ENCODE data around the gene GRIK1.

GRIK1 gene

GRCh38 chr21:29661672-29662442 is 277.9 kb downstream of the GRIK1 start:
- DNase-seq: no peak

DNA sequence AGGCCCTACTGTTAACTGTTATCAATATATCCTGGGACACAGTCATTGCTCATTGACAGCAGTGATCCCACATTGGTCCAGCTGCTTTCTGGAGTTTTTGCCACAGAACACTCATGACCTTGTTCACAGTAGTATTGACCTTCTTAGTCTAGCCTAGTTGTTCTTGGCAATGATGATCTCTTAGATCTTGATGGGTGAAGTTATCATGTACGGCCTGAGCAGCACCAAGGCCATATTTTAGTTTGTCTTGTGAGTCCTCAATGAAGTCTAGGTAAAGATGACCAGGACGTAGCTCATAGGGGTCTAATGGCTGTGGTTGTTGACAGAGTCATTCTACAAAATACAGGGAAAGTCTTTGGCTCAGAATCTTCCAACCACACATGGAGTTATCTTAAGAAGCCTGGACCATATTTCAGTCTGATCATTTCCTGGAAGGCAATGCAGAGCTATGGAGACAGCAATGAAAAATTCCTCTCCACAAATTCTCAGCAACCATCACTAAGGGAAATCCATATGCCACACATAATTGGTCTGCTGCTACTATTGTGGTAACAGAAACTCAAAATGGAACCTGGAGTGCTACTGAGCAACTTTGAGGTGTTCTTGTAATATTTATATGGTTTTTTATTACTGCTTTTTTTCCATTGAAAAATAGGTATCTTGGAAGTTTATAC is 279.6 kb downstream of the GRIK1 start:
- DNase-seq: no peak

- no peak for DNase-seq
Measured at GRCh38 chr21:29658934-29659203, 280.9 kb downstream of the GRIK1 start.

DNA sequence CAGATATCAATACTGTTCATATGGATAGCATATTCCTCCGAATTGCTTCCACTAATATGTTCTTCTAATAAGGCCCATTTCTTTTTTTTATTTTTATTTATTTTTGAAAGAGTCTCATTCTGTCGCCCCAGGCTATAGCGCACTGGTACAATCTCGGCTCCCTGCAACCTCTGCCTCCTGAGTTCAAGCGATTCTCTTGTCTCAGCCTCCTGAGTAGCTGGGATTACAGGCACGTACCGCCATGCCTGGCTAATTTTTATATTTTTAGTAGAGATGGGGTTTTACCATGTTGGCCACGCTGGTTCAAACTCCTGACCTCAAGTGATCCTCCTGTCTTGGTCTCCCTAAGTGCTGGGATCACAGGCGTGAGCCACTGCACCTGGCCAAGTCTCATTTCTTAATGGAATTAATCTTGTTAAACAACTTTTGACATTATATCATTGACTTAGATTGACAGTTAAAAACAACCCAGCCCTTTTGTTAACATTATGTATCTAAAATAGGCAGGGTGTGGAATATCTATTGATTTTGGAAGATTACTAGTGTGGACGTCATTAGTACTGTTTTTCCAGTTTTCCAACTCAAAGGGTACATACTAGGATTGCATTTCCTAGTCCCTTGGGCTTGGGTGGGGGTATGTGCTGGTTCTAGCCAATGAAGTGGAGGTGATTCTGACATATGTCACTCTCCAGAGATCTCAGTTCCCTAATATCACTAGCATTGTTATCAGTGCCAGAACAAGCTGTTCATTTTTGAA is 281.4 kb downstream of the GRIK1 start:
- DNase-seq: no peak

- DNase-seq: no peak
Measured at GRCh38 chr21:29657240-29657989, 282.4 kb downstream of the GRIK1 start.

DNA sequence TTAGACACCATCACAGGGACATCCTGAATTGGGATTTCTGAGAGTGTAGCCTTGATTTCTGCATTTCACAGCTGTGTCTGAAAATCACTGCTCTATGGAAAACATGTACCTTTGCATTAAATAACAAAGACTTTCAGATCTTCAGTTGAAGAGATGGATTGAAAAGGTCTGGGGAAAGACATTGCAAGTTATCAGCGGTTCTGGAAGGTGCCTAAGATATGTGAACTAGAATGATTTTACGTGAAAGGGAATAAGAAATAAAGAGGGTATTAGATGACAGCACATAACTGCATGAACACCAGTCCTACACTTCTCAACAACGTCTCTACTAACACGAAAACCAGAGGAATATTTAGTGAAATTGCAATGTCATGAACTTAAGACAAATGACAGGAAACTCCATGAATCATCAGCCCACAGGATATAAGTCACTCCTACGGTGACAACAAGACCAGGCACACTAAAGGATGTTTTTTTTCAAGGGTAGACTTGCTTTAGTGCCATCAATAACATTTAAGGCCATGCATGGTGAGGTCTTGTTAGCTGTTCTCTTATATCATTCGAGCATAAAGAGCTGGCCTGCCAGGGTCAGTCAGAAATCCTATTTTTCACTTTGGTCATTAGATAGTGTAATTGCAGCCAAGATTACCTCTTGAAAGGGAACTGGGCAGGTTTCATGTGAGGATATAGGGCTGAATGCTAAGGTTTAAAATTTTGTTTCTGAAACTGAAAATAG is 283.1 kb downstream of the GRIK1 start:
- DNase-seq: no peak

DNA sequence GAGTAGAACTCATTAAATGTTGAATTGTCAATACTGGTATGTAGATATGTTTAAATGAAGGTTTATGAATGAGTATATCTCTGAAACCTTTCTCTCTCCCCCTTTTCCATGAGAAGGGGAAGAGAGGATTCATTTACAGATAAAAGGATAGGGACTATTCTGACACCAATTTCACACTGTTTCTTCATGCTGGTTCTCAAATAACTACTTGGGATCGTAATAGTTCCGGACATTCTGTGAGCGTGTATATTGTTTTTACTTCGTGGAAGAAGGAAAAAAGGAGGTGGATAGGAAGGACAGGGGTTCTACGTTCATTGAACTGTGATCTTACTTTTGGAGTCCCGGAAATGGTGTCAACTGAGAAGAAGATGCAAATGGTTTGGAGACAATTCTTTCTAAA is 284.2 kb downstream of the GRIK1 start:
- DNase-seq: no peak

- no peak for DNase-seq
Measured at GRCh38 chr21:29654855-29655254, 284.9 kb downstream of the GRIK1 start.

DNA sequence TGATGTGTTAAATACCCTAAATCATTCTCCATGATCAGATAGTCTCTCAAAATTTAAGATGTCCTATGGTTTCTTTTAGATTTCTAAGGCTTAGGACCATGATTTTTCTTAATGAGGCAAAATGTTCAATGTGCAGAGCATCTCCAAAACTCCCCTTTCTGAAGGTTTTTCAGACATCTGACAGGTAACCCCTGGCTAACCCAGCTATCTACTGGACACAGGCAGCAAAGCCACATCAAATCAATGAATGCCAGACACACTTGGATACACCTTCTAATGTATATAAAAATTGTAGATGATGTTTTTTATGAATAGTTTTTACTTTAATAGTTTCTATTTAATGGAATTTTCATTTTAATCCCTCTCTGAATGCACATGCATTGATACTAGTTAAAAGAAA is 285.6 kb downstream of the GRIK1 start:
- no peak for DNase-seq

DNA sequence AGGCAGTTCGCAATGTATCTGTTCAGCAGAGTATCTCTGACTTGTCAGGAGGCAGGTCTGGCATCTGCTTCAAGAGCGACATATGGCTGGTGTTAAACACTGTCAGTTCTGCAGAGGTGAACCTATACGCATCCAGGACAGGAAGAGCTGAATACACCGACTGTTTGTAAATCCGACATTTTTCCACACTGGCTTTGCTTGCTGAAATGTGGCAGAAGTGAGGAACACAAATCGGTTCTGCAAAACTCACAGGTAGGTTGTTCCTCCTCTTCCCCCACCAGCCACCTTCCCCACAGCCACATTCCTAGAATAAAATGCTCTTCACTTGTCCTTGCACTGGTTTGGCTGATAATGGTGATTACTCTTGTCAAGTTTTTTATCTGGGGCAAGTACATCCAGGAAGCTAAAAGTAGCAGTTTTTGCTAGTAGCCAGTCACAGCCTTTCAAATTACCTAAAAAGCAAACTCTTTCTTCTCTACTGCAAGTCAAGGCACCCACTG is 289.2 kb downstream of the GRIK1 start:
- no peak for DNase-seq

DNA sequence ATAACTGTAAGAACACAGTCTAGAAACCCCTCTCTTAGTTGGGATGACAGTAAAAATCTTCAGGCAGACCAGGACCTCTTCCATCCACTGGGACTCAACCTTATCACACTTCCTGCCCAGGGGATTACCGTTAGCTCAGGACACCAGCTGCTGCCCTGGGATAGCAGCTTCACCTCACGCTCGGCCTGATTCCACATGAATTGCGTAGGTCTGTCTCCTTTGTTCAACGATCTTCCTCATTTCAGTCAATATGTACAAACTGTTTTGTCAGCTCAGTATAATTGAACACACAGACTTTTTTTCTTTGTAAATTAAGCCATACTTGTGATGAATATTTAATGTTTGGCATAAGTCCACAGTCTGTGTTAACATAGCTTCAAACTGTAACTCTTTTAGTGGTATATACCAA is 290.4 kb downstream of the GRIK1 start:
- no peak for DNase-seq

DNA sequence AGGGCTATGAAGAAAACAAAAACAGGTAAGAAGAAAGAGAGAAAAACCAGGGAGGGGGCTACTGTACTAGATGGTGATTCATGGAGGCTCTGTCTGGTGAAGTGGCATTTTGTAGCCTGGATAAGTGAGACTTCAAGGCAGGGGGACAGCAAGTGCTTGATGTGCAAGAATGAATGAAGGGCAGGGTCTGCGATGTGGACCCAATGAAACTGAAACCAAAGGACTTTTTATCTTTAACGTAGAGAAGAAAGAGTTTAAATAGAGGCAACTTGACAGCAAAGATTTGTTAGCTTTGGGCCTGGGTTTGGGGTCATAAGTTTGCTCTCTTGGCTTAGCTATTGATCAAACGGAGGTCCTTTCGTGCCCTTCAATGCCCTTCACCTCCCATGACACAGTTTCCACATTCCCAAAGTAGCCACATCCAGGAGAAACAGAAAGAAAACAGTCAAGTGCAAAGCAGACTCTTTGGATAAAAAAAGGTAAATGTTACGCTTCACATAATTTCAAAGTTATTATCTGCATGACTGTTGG is 291.0 kb downstream of the GRIK1 start:
- DNase-seq: no peak

GRCh38 chr21:29647353-29647781 is 292.4 kb downstream of the GRIK1 start:
- no peak for DNase-seq

DNA sequence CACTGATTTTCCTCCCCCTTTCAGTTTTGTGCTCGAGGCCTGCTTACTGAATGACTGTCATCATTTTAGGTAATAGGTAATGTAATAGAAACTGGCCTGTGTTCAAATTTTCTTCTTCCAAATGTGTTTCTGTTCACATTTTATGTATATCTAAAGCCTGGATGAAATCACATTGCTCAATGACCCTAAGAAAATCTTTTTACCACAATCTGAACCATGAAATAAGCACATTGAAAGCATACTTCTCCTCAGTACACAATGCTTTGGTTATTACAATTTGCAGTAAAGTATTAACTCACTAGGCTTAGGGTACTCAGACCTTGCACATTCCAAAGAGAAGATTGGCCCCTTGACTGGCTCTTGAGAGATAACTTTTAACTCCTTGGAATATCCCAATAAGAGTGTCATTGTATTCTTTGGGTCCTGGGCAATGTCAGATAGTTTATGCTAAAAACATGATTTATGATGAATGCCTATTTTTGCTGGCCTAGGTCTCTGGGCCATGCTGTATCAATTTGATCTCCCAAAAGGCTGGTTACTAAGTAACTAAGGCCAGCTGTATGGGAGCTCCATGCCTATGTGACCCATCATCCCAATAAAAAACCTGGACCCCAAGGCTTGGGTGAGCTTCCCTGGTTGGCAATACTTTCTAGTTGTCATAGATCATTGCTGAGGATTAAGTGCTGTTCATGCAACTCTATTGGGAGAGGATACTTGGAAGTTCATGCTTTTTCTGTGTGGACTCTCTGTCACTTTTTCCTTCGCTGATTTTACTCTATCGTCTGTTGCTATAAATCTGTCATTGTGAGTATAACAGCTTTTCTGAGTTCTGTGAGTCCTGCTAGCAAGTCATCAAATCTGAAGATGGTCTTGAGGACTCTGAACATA is 293.9 kb downstream of the GRIK1 start:
- no peak for DNase-seq

DNA sequence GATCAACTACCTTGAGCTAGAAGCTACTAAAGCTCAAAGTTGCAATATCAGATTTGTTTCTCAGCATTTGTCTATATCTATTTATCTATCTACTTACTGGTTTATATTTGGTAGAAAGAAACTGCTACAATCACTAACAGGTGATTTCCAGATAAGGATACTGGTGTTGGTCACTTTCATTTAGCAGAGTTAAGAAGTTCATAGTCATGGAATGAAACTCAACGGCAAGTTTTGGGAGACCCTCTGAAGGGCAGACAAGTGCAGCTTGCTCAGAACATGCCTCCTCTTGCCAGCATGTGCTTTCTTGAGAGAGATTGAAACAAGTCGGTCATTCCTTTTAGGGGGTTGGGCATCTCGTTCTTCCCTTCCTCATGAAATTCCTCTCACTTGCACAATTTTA is 296.5 kb downstream of the GRIK1 start:
- no peak for DNase-seq

- DNase-seq: no peak
Measured at GRCh38 chr21:29642551-29643245, 297.1 kb downstream of the GRIK1 start.

- DNase-seq: no peak
Measured at GRCh38 chr21:29641635-29642550, 297.9 kb downstream of the GRIK1 start.

GRCh38 chr21:29641001-29641634 is 298.7 kb downstream of the GRIK1 start:
- DNase-seq: no peak

- DNase-seq: peak in 1 of 2 donors; percentile 4
Measured at GRCh38 chr21:29640080-29640508, 299.7 kb downstream of the GRIK1 start.

All from CD4-positive, alpha-beta T cell treated with Interleukin-1 beta for 1 hour (primary cell).